Fibroblast of mammary gland (primary cell): ENCODE results near the gene EPC2.

Source experiments
- DNase-seq: peaks from one replicate; pipeline ENCODE4 v3.0.0-alpha.2; 2010; ENCODE audit warnings: low read depth
- H3K4me3 ChIP-seq: 2 replicates; pipeline ENCODE4 v1.5.1; 2011; ENCODE audit warnings: low read depth, mild to moderate bottlenecking, low read length, moderate library complexity; ENCODE audit not compliant: control insufficient read depth
- CTCF ChIP-seq: conservative IDR thresholded peaks from 2 replicates; pipeline ENCODE4 v1.5.1; 2011; ENCODE audit warnings: low read depth, low read length, inconsistent platforms; ENCODE audit not compliant: control insufficient read depth, insufficient read depth

EPC2 gene

DNA sequence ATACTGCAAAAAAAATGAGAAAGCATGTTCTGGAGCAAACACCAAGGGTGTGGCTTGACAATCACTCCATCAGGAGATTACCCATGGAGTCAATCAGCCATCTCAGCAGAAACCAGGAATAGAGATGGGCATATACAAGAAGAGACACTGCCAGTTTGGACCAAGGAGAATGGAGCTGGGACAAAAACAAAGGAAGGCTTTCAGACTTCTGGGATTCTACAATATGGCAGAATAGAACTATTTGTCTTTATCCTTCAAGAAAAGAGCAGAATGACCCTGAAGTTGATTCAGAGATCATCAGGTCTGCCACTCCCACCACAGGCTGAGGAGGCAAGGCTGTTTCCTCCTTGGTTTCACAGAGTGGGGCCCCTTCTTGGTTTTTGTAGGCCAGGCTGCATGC, 182.2 kb downstream of the EPC2 start:
- no peak for TF ChIP-seq CTCF
- DNase-seq, result no peak
- no peak overlapping the region for H3K4me3 ChIP-seq

DNA sequence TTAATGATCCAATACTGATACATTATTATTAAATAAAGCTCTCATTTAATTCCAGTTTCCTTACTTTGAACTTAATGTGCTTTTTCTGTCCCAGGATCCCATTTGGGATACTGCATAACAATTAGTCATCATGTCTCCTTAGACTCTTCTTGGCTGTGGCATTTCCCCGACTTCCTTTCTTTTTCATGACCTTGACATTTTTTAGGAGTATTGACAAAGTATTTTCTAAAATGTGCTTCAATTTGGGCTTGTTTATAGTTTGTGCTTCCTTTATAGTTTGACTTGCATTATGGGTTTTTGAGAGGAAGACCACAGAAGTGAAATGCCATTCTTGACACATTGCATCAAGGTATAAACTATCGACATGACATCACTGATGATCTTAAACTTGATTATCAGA, 184.4 kb downstream of the EPC2 start:
- DNase-seq, result no peak
- TF ChIP-seq CTCF, result no peak
- H3K4me3 ChIP-seq, result no peak overlapping the region

GRCh38 chr2:148829618-148830017, 185.1 kb downstream of the EPC2 start:
- no peak overlapping the region for H3K4me3 ChIP-seq
- no peak for TF ChIP-seq CTCF
- DNase-seq, result no peak

DNA sequence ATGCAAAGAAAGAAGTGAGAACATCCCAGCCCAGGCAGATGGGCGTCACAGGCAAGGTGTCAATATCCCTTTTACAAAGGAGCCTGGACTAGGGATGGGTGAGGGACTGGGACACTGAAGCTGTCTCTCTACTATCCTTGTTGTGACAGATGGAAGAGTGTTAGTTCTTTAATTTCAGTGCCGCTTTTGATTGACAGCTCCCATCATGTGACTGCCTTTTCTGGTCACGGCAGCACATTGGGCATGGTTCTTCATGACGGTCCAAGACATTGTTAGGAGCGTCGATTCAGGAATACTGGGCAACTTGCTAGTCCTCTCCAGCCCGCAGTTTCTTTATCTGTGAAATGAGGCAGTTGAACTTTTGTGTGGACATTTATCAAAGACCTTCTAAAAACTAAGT, 188.1 kb downstream of the EPC2 start:
- H3K4me3 ChIP-seq, result no peak overlapping the region
- no peak for TF ChIP-seq CTCF
- DNase-seq, result no peak
